Keratinocyte (primary cell): ENCODE data around the gene INHBB. TPM values are rescaled to one million over a fixed set of nuclear protein-coding genes. Genes with fewer than 3 reads are reported as not detected.

Source experiments
- DNase-seq: peaks from one replicate; pipeline ENCODE4 v3.0.0-alpha.2; 2011; ENCODE audit warnings: low read depth, missing footprints, low spot score
- FAIRE-seq: peaks from 2 replicates; lab custom pipeline; 2011; peaks lifted over from hg19 to GRCh38; lab: Jason Lieb, UNC
- H2AFZ ChIP-seq: 2 replicates; pipeline ENCODE4 v1.6.0; 2012; ENCODE audit warnings: low read length, control low read depth, inconsistent platforms; ENCODE audit not compliant: control insufficient read depth
- H3K27ac ChIP-seq: 2 replicates; pipeline ENCODE4 v1.5.1; 2011; ENCODE audit warnings: low read length; ENCODE audit not compliant: control insufficient read depth, insufficient read depth
- H3K27me3 ChIP-seq: 3 replicates; pipeline ENCODE4 v1.6.0; 2011; ENCODE audit warnings: low read length; ENCODE audit not compliant: control insufficient read depth, insufficient read depth; ENCODE audit errors: extremely low read depth
- H3K36me3 ChIP-seq, 2 experiments: 2 replicates in 1 of 2; 3 replicates in 1 of 2; pipeline ENCODE4 v1.5.1; 2011; ENCODE audit warnings: low read length in 2 of 2, mild to moderate bottlenecking in 1 of 2; ENCODE audit not compliant: control insufficient read depth in 2 of 2, insufficient read depth in 2 of 2; ENCODE audit errors: extremely low read depth in 1 of 2
- H3K4me1 ChIP-seq: 3 replicates; pipeline ENCODE4 v1.5.1; 2011; ENCODE audit warnings: low read length; ENCODE audit not compliant: control insufficient read depth, insufficient read depth; ENCODE audit errors: extremely low read depth
- H3K4me2 ChIP-seq: 3 replicates; pipeline ENCODE4 v1.6.0; 2011; ENCODE audit warnings: low read depth, low read length; ENCODE audit not compliant: control insufficient read depth, insufficient read depth; ENCODE audit errors: extremely low read depth
- H3K4me3 ChIP-seq, 3 experiments: fragments of 200-600 bp in 1 of 3; sonication (generic) in 1 of 3; 2 replicates in 2 of 3; 3 replicates in 1 of 3; pipeline ENCODE4 v1.5.1; 2011 to 2016; ENCODE audit warnings: low read length in 3 of 3, mild to moderate bottlenecking in 3 of 3, control low read depth in 2 of 3, inconsistent platforms in 1 of 3, low read depth in 1 of 3, mixed read lengths in 1 of 3, mixed run types in 1 of 3, moderate library complexity in 1 of 3; ENCODE audit not compliant: control insufficient read depth in 2 of 3, insufficient read depth in 2 of 3; ENCODE audit errors: extremely low read depth in 1 of 3
- H3K79me2 ChIP-seq: 2 replicates; pipeline ENCODE4 v1.6.0; 2012; ENCODE audit warnings: low read length; ENCODE audit not compliant: control insufficient read depth, insufficient read depth
- H3K9ac ChIP-seq: 3 replicates; pipeline ENCODE4 v1.6.0; 2011; ENCODE audit warnings: low read length; ENCODE audit not compliant: control insufficient read depth, insufficient read depth; ENCODE audit errors: extremely low read depth
- H3K9me1 ChIP-seq: 3 replicates; pipeline ENCODE4 v1.6.0; 2011; ENCODE audit warnings: low read length; ENCODE audit not compliant: control insufficient read depth, insufficient read depth; ENCODE audit errors: extremely low read depth
- H3K9me3 ChIP-seq: 2 replicates; pipeline ENCODE4 v1.5.1; 2012; ENCODE audit warnings: low read depth, low read length; ENCODE audit not compliant: control insufficient read depth
- H4K20me1 ChIP-seq: 3 replicates; pipeline ENCODE4 v1.6.0; 2011; ENCODE audit warnings: low read length; ENCODE audit not compliant: control insufficient read depth, insufficient read depth; ENCODE audit errors: extremely low read depth
- EZH2 ChIP-seq: IDR thresholded peaks from one replicate; pipeline ENCODE4 v1.6.1; 2012; ENCODE audit warnings: inconsistent platforms, mild to moderate bottlenecking, low read length, moderate library complexity
- dilution Hi-C: fragments of 300-500 bp; cut with MboI; formaldehyde crosslinking; loops from one replicate; pipeline ENCODE4 v1.7.0; 2020; ENCODE audit warnings: low sequenced_read_pairs; ENCODE audit not compliant: extremely low pct_ligation_motif_present
- polyA plus RNA-seq, 5 experiments: library from polyadenylated mRNA; depleted of rRNA in 3 of 5; stranded (reverse) in 3 of 5; stranded (forward) in 1 of 5; unstranded in 1 of 5; fragments of >200 nt; gene quantifications; 1 replicate in 1 of 5; 2 replicates in 3 of 5; 3 replicates in 1 of 5; pipeline versions ENCODE4 v1.2.1 to v1.2.3, GENCODE V29; 2011 to 2012; ENCODE audit warnings: missing spikeins in 2 of 5, low read depth in 1 of 5, low replicate concordance in 1 of 5
- TF ChIP-seq, protein P1 (sequence below), 3 experiments: IDR thresholded peaks in 1 of 3; conservative IDR thresholded peaks in 1 of 3; optimal IDR thresholded peaks in 1 of 3; 2 replicates in 2 of 3; 3 replicates in 1 of 3; pipeline versions ENCODE3 to v1.5.1; 2011; ENCODE audit warnings: low read length in 3 of 3, mild to moderate bottlenecking in 3 of 3, moderate library complexity in 2 of 3, control low read depth in 1 of 3, inconsistent platforms in 1 of 3; ENCODE audit not compliant: insufficient read depth in 2 of 3; ENCODE audit errors: extremely low read depth in 1 of 3

Gene INHBB
- polyA plus RNA-seq, 1 donor (not counting 4 experiments of a cell fraction or from before 2014, with no cell fraction given), result not detected

DNA sequence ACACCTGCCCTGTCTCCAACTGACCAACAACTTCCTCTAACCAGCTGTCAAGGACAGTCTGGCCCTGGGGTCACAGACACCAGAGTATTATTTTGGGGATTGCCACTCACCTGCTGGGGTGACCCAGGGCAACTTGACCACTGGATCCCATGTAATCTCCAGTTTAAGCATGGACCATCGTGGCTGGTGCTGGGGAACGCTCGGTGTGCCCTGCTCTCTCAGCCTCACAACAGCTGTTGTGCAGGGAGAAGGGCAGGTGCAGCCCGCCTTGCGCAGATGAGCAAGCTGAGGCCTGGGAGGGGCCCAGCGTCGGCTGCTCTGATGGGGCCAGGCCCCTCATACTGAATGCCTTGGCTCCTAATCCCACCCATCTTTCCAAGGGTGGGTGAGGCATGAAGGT, 21.0 kb upstream of the INHBB start:
- no peaks in the 10 kb centered on the region for H3K36me3 ChIP-seq
- H4K20me1 ChIP-seq, result peaks cover 2% of the 10 kb centered on the region
- no peak overlapping the region for H3K27ac ChIP-seq
- FAIRE-seq (no peak), DNase-seq (no peak)
- H3K9me3 ChIP-seq, result no peaks in the 10 kb centered on the region
- dilution Hi-C loops, result no loop called here
- no peaks in the 10 kb centered on the region for H3K9me1 ChIP-seq
- H3K4me2 ChIP-seq, result no peak overlapping the region
- H3K4me1 ChIP-seq, result peaks cover 6% of the 10 kb centered on the region
- H2AFZ ChIP-seq, result no peak overlapping the region
- no peak overlapping the region for H3K4me3 ChIP-seq
- peaks cover 17% of the 10 kb centered on the region for H3K27me3 ChIP-seq
- TF ChIP-seq EZH2, result no peak
- TF ChIP-seq, protein P1, sequence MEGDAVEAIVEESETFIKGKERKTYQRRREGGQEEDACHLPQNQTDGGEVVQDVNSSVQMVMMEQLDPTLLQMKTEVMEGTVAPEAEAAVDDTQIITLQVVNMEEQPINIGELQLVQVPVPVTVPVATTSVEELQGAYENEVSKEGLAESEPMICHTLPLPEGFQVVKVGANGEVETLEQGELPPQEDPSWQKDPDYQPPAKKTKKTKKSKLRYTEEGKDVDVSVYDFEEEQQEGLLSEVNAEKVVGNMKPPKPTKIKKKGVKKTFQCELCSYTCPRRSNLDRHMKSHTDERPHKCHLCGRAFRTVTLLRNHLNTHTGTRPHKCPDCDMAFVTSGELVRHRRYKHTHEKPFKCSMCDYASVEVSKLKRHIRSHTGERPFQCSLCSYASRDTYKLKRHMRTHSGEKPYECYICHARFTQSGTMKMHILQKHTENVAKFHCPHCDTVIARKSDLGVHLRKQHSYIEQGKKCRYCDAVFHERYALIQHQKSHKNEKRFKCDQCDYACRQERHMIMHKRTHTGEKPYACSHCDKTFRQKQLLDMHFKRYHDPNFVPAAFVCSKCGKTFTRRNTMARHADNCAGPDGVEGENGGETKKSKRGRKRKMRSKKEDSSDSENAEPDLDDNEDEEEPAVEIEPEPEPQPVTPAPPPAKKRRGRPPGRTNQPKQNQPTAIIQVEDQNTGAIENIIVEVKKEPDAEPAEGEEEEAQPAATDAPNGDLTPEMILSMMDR (optimal IDR thresholded peaks at IDR 0.05 in 1 of 3, IDR thresholded peaks at IDR 0.05 in 1 of 3, conservative IDR thresholded peaks at IDR 0.05 in 1 of 3; ENCODE audit: extremely low read depth in 1 of 3, insufficient read depth in 2 of 3, low read length in 3 of 3), result no peak
- no peaks in the 10 kb centered on the region for H3K79me2 ChIP-seq
- H3K9ac ChIP-seq, result no peak overlapping the region

DNA sequence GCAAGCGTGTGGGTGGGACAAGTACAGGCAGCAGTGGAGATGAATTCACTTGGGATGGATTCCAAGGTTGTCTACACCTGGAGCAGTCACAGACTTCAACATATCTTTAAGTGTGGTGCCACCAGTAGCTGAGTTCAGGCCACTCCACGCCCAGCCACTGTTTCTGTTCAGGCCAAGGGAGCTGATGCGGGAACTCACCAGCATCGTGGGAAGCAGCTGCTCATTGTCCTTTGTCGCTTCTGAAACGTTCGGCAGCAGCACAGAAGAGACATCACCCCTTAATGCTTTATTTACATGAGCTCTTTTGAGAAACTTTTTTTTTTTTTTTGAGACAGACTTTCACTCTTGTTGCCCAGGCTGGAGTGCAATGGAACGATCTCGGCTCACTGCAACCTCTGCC, 19.9 kb upstream of the INHBB start:
- DNase-seq (no peak), FAIRE-seq (no peak)
- Histone ChIP-seq H3K9ac (no peak overlapping the region), H3K79me2 (no peaks in the 10 kb centered on the region), H3K4me1 (no peaks in the 10 kb centered on the region), H3K27ac (no peak overlapping the region), H3K36me3 (no peaks in the 10 kb centered on the region), H3K4me3 (no peak overlapping the region), H3K27me3 (peaks cover 24% of the 10 kb centered on the region), H3K4me2 (no peak overlapping the region), H3K9me3 (no peaks in the 10 kb centered on the region), H2AFZ (no peak overlapping the region), H4K20me1 (no peaks in the 10 kb centered on the region), H3K9me1 (no peaks in the 10 kb centered on the region)
- TF ChIP-seq EZH2, result no peak
- TF ChIP-seq, protein P1 (optimal IDR thresholded peaks at IDR 0.05 in 1 of 3, IDR thresholded peaks at IDR 0.05 in 1 of 3, conservative IDR thresholded peaks at IDR 0.05 in 1 of 3; ENCODE audit: extremely low read depth in 1 of 3, insufficient read depth in 2 of 3, low read length in 3 of 3), result no peak
- dilution Hi-C loops, result no loop called here
